Muscle layer of colon (tissue), 2 donors: ENCODE results near the gene KIF6.

Experiments used
- H3K27ac ChIP-seq: one replicate; pipeline ENCODE4 v1.7.0; 2013; ENCODE audit warnings: low read depth, mild to moderate bottlenecking, low read length, moderate library complexity
- H3K27me3 ChIP-seq, 2 donors: one replicate each; pipeline ENCODE4 v1.7.0; 2013; ENCODE audit warnings: low read length in 2 of 2, mild to moderate bottlenecking in 2 of 2; ENCODE audit not compliant: insufficient read depth in 2 of 2, control insufficient read depth in 1 of 2
- H3K36me3 ChIP-seq: one replicate; pipeline ENCODE4 v1.7.0; 2013; ENCODE audit warnings: mild to moderate bottlenecking, low read length; ENCODE audit not compliant: insufficient read depth
- H3K4me1 ChIP-seq: one replicate; pipeline ENCODE4 v1.7.0; 2013; ENCODE audit warnings: mild to moderate bottlenecking, low read length; ENCODE audit not compliant: insufficient read depth
- H3K4me3 ChIP-seq, 2 donors: one replicate each; pipeline ENCODE4 v1.7.0; 2013; ENCODE audit warnings: low read length in 2 of 2, low read depth in 1 of 2, mild to moderate bottlenecking in 1 of 2, moderate library complexity in 1 of 2
- H3K9ac ChIP-seq: one replicate; pipeline ENCODE4 v1.7.0; 2013; ENCODE audit warnings: low read length
- H3K9me3 ChIP-seq: one replicate; pipeline ENCODE4 v1.7.0; 2013; ENCODE audit warnings: mild to moderate bottlenecking, low read length
- donor health status: abdominal sarcoma.
- donor health status: Adenocarcinoma of cecum.

KIF6 gene

DNA sequence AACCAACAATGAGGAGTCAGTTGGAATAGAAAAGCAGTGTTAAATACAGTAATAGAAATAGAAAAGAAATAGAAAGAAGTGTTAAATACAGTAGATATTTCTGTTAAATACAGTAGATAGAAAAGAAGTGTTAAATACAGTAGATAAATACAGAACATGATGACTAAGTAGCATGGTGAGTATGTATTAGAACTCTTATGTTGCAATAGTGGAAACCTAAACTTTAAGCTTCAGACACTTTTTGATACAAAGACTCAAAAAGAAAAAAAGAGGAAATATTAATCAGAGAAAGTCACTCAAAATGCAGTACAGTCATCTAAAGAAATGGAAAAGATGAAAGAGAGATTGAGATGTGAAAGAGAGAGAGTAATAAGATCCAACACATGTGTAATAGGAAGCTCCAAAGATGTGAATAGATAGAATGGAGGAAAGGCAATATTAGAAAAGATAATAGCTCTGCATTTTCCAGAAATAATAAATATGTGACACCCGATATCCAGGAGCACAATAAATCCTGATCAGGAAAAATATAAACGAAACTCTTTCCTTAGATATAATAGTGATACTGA is 271.2 kb downstream of the KIF6 start:
- Histone ChIP-seq H3K9ac (no peak overlapping the region), H3K4me1 (no peaks in the 10 kb centered on the region), H3K36me3 (no peaks in the 10 kb centered on the region), H3K27ac (no peak overlapping the region), H3K9me3 (no peaks in the 10 kb centered on the region), H3K27me3 (no peaks in the 10 kb centered on the region), H3K4me3 (no peak overlapping the region)

DNA sequence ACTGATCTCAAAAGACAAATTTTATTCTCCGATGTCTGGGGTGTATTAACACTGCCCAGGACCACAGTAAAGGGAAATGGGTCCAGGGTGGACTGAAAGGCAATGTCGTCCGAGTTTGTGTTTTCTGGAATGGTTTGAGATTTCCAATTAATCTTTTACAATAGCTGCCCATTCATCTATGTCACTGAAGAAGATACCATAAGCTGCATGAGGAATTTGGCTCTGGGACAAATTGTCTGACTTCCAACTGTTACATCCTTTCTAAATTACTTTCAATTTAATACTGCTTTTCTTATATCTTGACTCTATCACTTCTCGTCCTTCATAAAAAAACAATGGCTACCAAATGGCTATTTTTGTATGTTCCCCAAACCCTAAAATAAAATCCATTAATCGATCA is 272.0 kb downstream of the KIF6 start:
- no peak overlapping the region for H3K9ac ChIP-seq
- H3K36me3 ChIP-seq = no peaks in the 10 kb centered on the region
- no peaks in the 10 kb centered on the region for H3K9me3 ChIP-seq
- H3K4me1 ChIP-seq = no peaks in the 10 kb centered on the region
- H3K27ac ChIP-seq = no peak overlapping the region
- no peak overlapping the region for H3K4me3 ChIP-seq
- H3K27me3 ChIP-seq = no peaks in the 10 kb centered on the region

DNA sequence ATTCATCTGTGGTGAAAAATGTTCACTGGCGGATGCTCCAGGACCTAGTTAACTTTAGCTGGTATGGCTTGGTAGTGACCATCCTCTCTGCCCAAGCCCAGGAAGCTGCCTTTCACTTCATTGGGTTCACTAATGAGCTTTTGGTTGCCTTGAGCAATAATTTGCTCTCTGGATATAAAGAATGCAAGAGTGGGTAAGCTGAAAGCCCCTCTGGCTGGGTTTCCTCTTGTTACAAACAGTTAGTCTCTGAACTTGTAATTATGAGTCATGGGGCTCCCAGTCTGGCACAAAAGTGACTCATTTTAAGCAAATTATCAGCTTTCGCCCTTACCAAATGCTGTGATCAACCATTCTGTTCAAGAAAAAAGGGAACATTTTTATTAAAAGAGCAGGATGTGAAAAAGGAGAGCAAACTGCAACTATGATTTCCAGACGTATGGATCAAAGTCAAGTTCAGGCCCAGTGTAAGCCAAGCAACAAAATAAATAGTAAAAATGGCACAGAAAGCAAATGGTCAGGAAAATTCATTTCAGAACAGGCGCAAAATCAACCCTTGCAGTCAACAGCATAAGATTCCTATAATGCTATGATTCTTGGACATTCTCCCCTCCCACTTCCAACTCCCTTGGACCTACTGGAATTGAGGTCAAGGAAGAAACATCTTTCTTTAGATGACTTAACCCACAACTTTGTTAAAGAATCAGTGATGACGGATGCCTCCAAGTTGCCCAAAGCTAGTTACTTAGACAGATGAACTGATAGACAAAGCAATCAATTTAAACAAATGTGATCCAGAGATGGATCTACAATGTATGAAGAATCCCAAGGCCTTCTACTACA is 272.7 kb downstream of the KIF6 start:
- no peaks in the 10 kb centered on the region for H3K36me3 ChIP-seq
- no peak overlapping the region for H3K4me3 ChIP-seq
- no peaks in the 10 kb centered on the region for H3K9me3 ChIP-seq
- no peaks in the 10 kb centered on the region for H3K4me1 ChIP-seq
- H3K9ac ChIP-seq = no peak overlapping the region
- no peaks in the 10 kb centered on the region for H3K27me3 ChIP-seq
- no peak overlapping the region for H3K27ac ChIP-seq

DNA sequence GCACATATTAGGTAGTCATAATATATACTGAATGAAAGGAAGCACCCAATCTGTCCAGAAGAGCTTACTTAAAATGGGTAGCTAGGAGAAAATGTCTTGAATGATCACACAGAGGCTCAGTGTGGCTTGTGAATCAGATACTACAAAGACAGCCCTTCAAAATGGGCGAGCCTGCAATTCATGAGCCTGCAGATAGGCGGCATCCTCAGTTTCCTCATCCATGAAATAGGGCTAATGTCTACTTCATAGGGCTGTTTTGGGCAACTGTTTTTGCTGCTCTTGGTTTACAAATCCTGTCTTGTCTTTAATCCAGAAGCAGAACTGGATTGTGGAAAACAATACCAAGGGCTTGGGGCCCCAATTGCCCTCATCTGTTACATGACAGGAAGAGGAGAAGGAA is 273.4 kb downstream of the KIF6 start:
- Histone ChIP-seq H3K27me3 (no peaks in the 10 kb centered on the region), H3K4me1 (no peaks in the 10 kb centered on the region), H3K4me3 (no peak overlapping the region), H3K36me3 (no peaks in the 10 kb centered on the region), H3K9ac (no peak overlapping the region), H3K9me3 (no peaks in the 10 kb centered on the region), H3K27ac (no peak overlapping the region)

DNA sequence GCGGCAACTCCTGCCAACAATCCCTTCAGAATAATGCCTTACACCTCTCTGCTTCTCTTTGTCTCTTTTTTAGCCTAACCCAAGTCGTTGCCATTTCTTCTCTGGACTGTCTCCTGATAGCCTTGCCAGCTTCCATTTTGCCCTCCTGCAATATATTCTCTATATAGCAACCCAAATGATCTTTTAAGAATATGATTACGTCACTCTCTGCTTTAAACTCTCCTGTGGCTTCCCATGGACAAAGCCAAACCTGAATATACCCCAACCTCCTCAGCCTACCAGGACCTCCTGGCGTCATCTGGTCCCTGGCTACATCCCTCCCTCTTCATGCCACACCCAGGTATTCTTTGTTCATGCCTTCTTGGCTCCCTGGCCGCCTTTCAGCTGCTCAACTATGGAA is 276.2 kb downstream of the KIF6 start:
- Histone ChIP-seq H3K27me3 (no peaks in the 10 kb centered on the region), H3K27ac (no peak overlapping the region), H3K9me3 (no peaks in the 10 kb centered on the region), H3K36me3 (no peaks in the 10 kb centered on the region), H3K4me3 (no peak overlapping the region), H3K9ac (no peak overlapping the region), H3K4me1 (no peaks in the 10 kb centered on the region)

DNA sequence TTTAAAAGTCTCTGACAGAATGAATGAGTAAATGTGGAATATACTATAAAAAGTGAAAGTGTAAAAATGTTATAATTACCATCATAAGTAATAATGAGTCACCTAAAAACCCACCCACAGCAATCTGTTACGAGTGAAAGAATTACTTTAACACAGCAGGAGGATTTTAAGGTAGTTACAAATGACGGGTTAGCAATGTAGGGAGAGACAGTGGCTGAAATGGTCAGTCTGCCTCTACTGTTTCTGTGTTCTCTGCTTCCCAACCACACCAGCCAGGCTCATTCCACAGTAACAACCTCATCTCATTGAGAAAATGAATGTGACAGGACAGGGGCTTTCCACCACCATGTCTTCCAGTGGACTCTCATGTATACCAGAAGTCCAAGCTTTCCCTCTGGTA is 278.3 kb downstream of the KIF6 start:
- no peaks in the 10 kb centered on the region for H3K27me3 ChIP-seq
- H3K36me3 ChIP-seq = no peaks in the 10 kb centered on the region
- no peaks in the 10 kb centered on the region for H3K4me1 ChIP-seq
- H3K4me3 ChIP-seq = no peak overlapping the region
- H3K9me3 ChIP-seq = no peaks in the 10 kb centered on the region
- no peak overlapping the region for H3K27ac ChIP-seq
- no peak overlapping the region for H3K9ac ChIP-seq

DNA sequence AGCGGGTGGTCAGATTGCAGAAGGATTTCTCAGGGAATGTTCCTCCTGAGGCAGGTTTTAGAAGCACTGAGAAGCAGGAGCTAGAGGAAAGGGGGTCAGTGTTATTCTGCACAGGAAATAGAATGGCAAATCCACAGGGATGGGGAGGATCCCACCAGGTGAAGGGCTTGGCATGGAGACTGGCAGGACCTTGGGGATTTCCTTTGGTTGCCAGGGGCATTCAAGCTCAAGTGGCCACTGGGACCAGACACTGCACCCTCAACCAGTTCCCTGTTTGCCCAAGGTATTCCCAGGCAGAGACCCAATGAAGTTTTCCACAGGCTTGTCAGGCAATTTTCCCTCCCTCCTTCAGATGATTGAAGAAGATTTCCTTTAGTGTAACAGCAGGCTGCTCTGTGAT is 279.5 kb downstream of the KIF6 start:
- Histone ChIP-seq H3K4me1 (no peaks in the 10 kb centered on the region), H3K27ac (no peak overlapping the region), H3K9me3 (no peaks in the 10 kb centered on the region), H3K4me3 (no peak overlapping the region), H3K9ac (no peak overlapping the region), H3K36me3 (no peaks in the 10 kb centered on the region), H3K27me3 (no peaks in the 10 kb centered on the region)

DNA sequence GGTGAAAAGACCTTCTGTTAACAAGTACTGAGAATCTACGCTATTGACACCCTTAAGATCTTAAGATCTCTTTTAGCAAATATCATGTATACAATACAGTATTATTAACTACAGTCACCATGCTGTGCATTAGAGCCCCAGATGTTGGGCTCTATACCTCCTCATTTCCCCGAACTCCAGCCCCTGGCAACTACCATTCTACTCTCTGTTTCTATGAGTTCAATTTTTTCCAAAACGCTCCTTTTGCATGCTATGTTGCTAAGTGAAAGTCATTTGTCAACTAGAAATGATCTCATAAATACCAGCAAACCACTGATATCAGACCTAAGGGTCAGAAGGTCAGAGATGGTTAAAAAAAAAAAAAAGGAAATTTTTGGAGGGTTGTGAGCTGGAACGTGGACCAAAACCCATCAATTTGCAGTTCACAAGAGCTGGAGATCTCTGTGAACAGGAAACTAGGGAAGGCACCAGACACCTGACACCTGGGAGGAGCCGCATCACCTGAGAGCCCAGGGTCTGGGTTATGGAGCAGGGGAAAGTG is 280.7 kb downstream of the KIF6 start:
- Histone ChIP-seq H3K9me3 (no peaks in the 10 kb centered on the region), H3K4me3 (no peak overlapping the region), H3K36me3 (no peaks in the 10 kb centered on the region), H3K27me3 (no peaks in the 10 kb centered on the region), H3K9ac (no peak overlapping the region), H3K4me1 (no peaks in the 10 kb centered on the region), H3K27ac (no peak overlapping the region)

DNA sequence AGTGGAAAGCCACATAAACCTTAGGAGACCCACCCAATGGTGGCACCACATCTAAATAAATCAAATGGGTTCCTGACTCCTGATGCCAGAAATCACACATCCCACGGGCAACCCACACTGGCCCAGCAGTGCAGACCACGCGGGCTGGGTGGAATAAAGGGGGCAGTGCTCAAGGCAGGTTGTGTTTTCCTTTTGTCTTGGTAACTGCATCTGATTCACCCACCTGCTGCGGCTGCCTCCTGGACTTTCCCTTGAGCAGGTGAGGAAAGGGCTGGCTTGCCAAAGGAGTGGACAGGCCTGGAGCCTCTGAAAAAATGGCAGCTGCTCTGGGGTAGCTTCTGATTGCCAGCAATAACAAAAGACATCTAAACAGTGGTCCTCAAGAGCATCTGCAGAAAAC is 283.2 kb downstream of the KIF6 start:
- no peaks in the 10 kb centered on the region for H3K4me1 ChIP-seq
- no peak overlapping the region for H3K4me3 ChIP-seq
- H3K9me3 ChIP-seq = no peaks in the 10 kb centered on the region
- no peak overlapping the region for H3K9ac ChIP-seq
- no peak overlapping the region for H3K27ac ChIP-seq
- H3K27me3 ChIP-seq = no peaks in the 10 kb centered on the region
- no peaks in the 10 kb centered on the region for H3K36me3 ChIP-seq

DNA sequence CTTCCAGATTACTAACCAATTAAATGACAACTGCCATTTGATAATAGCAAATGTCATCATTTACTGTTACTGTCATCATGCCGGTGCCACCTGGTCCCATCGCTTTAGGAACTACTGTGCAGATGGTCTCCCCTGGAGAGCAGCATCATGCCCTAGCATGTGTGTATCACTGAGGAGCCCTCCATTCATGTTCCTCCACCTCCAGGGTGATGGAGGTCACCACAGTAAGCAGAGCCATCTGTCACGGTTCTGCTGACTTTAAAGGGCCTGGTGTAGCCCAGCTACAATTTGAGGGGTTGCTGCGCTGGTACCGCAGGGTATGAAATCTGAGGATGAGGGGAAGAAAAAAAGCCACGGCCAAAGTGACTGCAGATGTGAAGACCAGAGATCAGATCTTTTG is 283.9 kb downstream of the KIF6 start:
- H3K4me1 ChIP-seq = no peaks in the 10 kb centered on the region
- H3K36me3 ChIP-seq = no peaks in the 10 kb centered on the region
- no peak overlapping the region for H3K27ac ChIP-seq
- no peak overlapping the region for H3K4me3 ChIP-seq
- H3K9ac ChIP-seq = no peak overlapping the region
- H3K27me3 ChIP-seq = no peaks in the 10 kb centered on the region
- no peaks in the 10 kb centered on the region for H3K9me3 ChIP-seq

DNA sequence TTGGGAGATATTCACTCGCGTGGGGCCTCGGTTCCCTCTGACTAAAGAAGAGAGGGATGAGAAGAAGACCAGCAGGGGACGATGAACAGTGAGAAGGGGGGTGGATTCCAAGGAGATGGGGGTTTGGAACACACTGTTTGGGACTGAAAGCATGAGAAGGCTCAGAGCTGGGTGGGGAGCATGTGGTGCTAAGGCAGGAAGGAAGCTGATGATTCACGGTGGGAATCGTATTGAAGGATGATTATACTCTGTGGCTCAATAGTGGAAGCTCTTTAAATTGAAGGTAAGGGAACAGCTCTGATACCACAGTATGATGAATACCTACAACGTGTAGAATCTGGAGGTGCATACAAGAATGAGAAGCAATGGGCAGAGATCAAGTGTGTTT is 285.2 kb downstream of the KIF6 start:
- no peaks in the 10 kb centered on the region for H3K9me3 ChIP-seq
- H3K4me1 ChIP-seq = no peaks in the 10 kb centered on the region
- H3K27me3 ChIP-seq = no peaks in the 10 kb centered on the region
- H3K36me3 ChIP-seq = no peaks in the 10 kb centered on the region
- H3K9ac ChIP-seq = no peak overlapping the region
- no peak overlapping the region for H3K4me3 ChIP-seq
- no peak overlapping the region for H3K27ac ChIP-seq
